ENCODE measurements around the gene HTN3.
"Not testable (repeated sequence)": the region's sequence is repeated elsewhere in the genome, so short reads cannot be mapped to it uniquely, and the experiment has no call there.

GRCh38 chr4:70056534-70056933 is 28.3 kb downstream of the HTN3 start:
- not testable (repeated sequence) for TF ChIP-seq ZNF416 (CRISPR knock-in tag; IDR thresholded peaks at IDR 0.05); CTCF (IDR thresholded peaks at IDR 0.05)

All from WTC11 (cell line).